Keratinocyte (primary cell): ENCODE data around the gene TEX12. TPM values are rescaled to one million over a fixed set of nuclear protein-coding genes. Genes with fewer than 3 reads are reported as not detected.

Source experiments
- DNase-seq: peaks from one replicate; pipeline ENCODE4 v3.0.0-alpha.2; 2011; ENCODE audit warnings: low read depth, missing footprints, low spot score
- FAIRE-seq: peaks from 2 replicates; lab custom pipeline; 2011; peaks lifted over from hg19 to GRCh38; lab: Jason Lieb, UNC
- H2AFZ ChIP-seq: 2 replicates; pipeline ENCODE4 v1.6.0; 2012; ENCODE audit warnings: low read length, control low read depth, inconsistent platforms; ENCODE audit not compliant: control insufficient read depth
- H3K27ac ChIP-seq: 2 replicates; pipeline ENCODE4 v1.5.1; 2011; ENCODE audit warnings: low read length; ENCODE audit not compliant: control insufficient read depth, insufficient read depth
- H3K27me3 ChIP-seq: 3 replicates; pipeline ENCODE4 v1.6.0; 2011; ENCODE audit warnings: low read length; ENCODE audit not compliant: control insufficient read depth, insufficient read depth; ENCODE audit errors: extremely low read depth
- H3K36me3 ChIP-seq, 2 experiments: 2 replicates in 1 of 2; 3 replicates in 1 of 2; pipeline ENCODE4 v1.5.1; 2011; ENCODE audit warnings: low read length in 2 of 2, mild to moderate bottlenecking in 1 of 2; ENCODE audit not compliant: control insufficient read depth in 2 of 2, insufficient read depth in 2 of 2; ENCODE audit errors: extremely low read depth in 1 of 2
- H3K4me1 ChIP-seq: 3 replicates; pipeline ENCODE4 v1.5.1; 2011; ENCODE audit warnings: low read length; ENCODE audit not compliant: control insufficient read depth, insufficient read depth; ENCODE audit errors: extremely low read depth
- H3K4me2 ChIP-seq: 3 replicates; pipeline ENCODE4 v1.6.0; 2011; ENCODE audit warnings: low read depth, low read length; ENCODE audit not compliant: control insufficient read depth, insufficient read depth; ENCODE audit errors: extremely low read depth
- H3K4me3 ChIP-seq, 3 experiments: fragments of 200-600 bp in 1 of 3; sonication (generic) in 1 of 3; 2 replicates in 2 of 3; 3 replicates in 1 of 3; pipeline ENCODE4 v1.5.1; 2011 to 2016; ENCODE audit warnings: low read length in 3 of 3, mild to moderate bottlenecking in 3 of 3, control low read depth in 2 of 3, inconsistent platforms in 1 of 3, low read depth in 1 of 3, mixed read lengths in 1 of 3, mixed run types in 1 of 3, moderate library complexity in 1 of 3; ENCODE audit not compliant: control insufficient read depth in 2 of 3, insufficient read depth in 2 of 3; ENCODE audit errors: extremely low read depth in 1 of 3
- H3K79me2 ChIP-seq: 2 replicates; pipeline ENCODE4 v1.6.0; 2012; ENCODE audit warnings: low read length; ENCODE audit not compliant: control insufficient read depth, insufficient read depth
- H3K9ac ChIP-seq: 3 replicates; pipeline ENCODE4 v1.6.0; 2011; ENCODE audit warnings: low read length; ENCODE audit not compliant: control insufficient read depth, insufficient read depth; ENCODE audit errors: extremely low read depth
- H3K9me1 ChIP-seq: 3 replicates; pipeline ENCODE4 v1.6.0; 2011; ENCODE audit warnings: low read length; ENCODE audit not compliant: control insufficient read depth, insufficient read depth; ENCODE audit errors: extremely low read depth
- H3K9me3 ChIP-seq: 2 replicates; pipeline ENCODE4 v1.5.1; 2012; ENCODE audit warnings: low read depth, low read length; ENCODE audit not compliant: control insufficient read depth
- H4K20me1 ChIP-seq: 3 replicates; pipeline ENCODE4 v1.6.0; 2011; ENCODE audit warnings: low read length; ENCODE audit not compliant: control insufficient read depth, insufficient read depth; ENCODE audit errors: extremely low read depth
- CTCF ChIP-seq, 3 experiments: IDR thresholded peaks in 1 of 3; conservative IDR thresholded peaks in 1 of 3; optimal IDR thresholded peaks in 1 of 3; 2 replicates in 2 of 3; 3 replicates in 1 of 3; pipeline versions ENCODE3 to v1.5.1; 2011; ENCODE audit warnings: low read length in 3 of 3, mild to moderate bottlenecking in 3 of 3, moderate library complexity in 2 of 3, control low read depth in 1 of 3, inconsistent platforms in 1 of 3; ENCODE audit not compliant: insufficient read depth in 2 of 3; ENCODE audit errors: extremely low read depth in 1 of 3
- EZH2 ChIP-seq: IDR thresholded peaks from one replicate; pipeline ENCODE4 v1.6.1; 2012; ENCODE audit warnings: inconsistent platforms, mild to moderate bottlenecking, low read length, moderate library complexity
- dilution Hi-C: fragments of 300-500 bp; cut with MboI; formaldehyde crosslinking; loops from one replicate; pipeline ENCODE4 v1.7.0; 2020; ENCODE audit warnings: low sequenced_read_pairs; ENCODE audit not compliant: extremely low pct_ligation_motif_present
- polyA minus RNA-seq, 3 experiments: library from RNA; depleted of rRNA, polyadenylated mRNA; stranded (reverse); fragments of >200 nt; gene quantifications; 1 replicate in 1 of 3; 2 replicates in 1 of 3; 3 replicates in 1 of 3; pipeline ENCODE4 v1.2.3, GENCODE V29; 2011
- polyA plus RNA-seq, 5 experiments: library from polyadenylated mRNA; depleted of rRNA in 3 of 5; stranded (reverse) in 3 of 5; stranded (forward) in 1 of 5; unstranded in 1 of 5; fragments of >200 nt; gene quantifications; 1 replicate in 1 of 5; 2 replicates in 3 of 5; 3 replicates in 1 of 5; pipeline versions ENCODE4 v1.2.1 to v1.2.3, GENCODE V29; 2011 to 2012; ENCODE audit warnings: missing spikeins in 2 of 5, low read depth in 1 of 5, low replicate concordance in 1 of 5

TEX12 gene, protein sequence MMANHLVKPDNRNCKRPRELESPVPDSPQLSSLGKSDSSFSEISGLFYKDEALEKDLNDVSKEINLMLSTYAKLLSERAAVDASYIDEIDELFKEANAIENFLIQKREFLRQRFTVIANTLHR
- polyA plus RNA-seq (not detected in 3 replicates), polyA minus RNA-seq (not detected in 3 replicates)
- polyA plus RNA-seq (2011; ENCODE audit: low read depth): 0.47 TPM
- not detected in 2 replicates for polyA plus RNA-seq (2011; cell fraction: cytosol; rRNA removed)
- not detected in 2 replicates for polyA plus RNA-seq (2011; cell fraction: nucleus; rRNA removed)
- 1.4 TPM in 1 of 2 replicates, not detected in the other for polyA plus RNA-seq (2012; ENCODE audit: low replicate concordance)
- not detected for polyA minus RNA-seq (2011; cell fraction: cytosol; rRNA and poly(A)+ RNA removed)
- not detected in 2 replicates for polyA minus RNA-seq (2011; cell fraction: nucleus; rRNA and poly(A)+ RNA removed)

DNA sequence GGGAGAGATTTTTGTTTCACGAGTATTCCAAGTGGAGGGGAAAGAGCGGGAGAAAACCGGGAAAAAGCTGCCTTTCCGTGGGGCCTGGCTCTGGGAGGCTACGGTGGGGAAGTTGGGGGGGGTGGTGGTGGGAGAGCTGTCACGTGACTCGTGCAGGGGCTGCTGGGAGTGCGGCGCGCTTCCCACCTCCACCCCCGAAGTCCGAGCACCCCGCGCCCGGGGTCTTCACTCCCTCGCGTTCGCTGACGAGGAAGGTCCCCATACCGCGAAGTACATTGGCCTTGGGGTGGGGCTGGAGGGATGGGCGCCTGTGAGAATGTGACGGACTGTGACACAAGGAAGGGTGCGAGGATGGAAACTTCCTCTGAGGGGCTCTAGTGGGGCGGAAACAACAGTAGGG, at the start of gene TEX12:
Gene TEX12, plus strand, starts transcription at position 228 of the 400 bp plus-strand sequence. CDS start 1,897 bp downstream, outside the sequence.
- Histone ChIP-seq H3K27ac (no peak within 1 kb of the TSS), H3K36me3 (no peaks in the 10 kb centered on the region), H3K9me3 (no peaks in the 10 kb centered on the region), H2AFZ (peak within 1 kb of the TSS; percentile 27), H3K4me1 (peaks cover 14% of the 10 kb centered on the region), H3K9ac (no peak within 1 kb of the TSS), H3K27me3 (no peaks in the 10 kb centered on the region), H3K9me1 (no peaks in the 10 kb centered on the region), H3K4me3 (no peak within 1 kb of the TSS), H3K79me2 (peaks cover 10% of the 10 kb centered on the region), H3K4me2 (no peak within 1 kb of the TSS), H4K20me1 (no peaks in the 10 kb centered on the region)
- no peak for FAIRE-seq
- dilution Hi-C loops: no loop called here
- no peak for TF ChIP-seq EZH2
- no peak for TF ChIP-seq CTCF (optimal IDR thresholded peaks at IDR 0.05 in 1 of 3, IDR thresholded peaks at IDR 0.05 in 1 of 3, conservative IDR thresholded peaks at IDR 0.05 in 1 of 3; ENCODE audit: extremely low read depth in 1 of 3, insufficient read depth in 2 of 3, low read length in 3 of 3)
- no peak for DNase-seq

GRCh38 chr11:112118176-112118575, 49.0 kb upstream of the TEX12 start:
- dilution Hi-C loops: no loop called here
- TF ChIP-seq EZH2 (no peak), CTCF (optimal IDR thresholded peaks at IDR 0.05 in 1 of 3, IDR thresholded peaks at IDR 0.05 in 1 of 3, conservative IDR thresholded peaks at IDR 0.05 in 1 of 3; ENCODE audit: extremely low read depth in 1 of 3, insufficient read depth in 2 of 3, low read length in 3 of 3) (no peak)

More at GRCh38 chr11:112118176-112118575, 49.0 kb upstream of the TEX12 start:
- Histone ChIP-seq H3K4me2 (no peak overlapping the region), H3K9me3 (no peaks in the 10 kb centered on the region), H3K36me3 (no peaks in the 10 kb centered on the region), H3K4me3 (no peak overlapping the region), H3K9me1 (no peaks in the 10 kb centered on the region), H3K27ac (no peak overlapping the region), H4K20me1 (no peaks in the 10 kb centered on the region), H2AFZ (no peak overlapping the region), H3K9ac (no peak overlapping the region), H3K4me1 (peaks cover 27% of the 10 kb centered on the region), H3K27me3 (no peaks in the 10 kb centered on the region), H3K79me2 (no peaks in the 10 kb centered on the region)
- DNase-seq (no peak), FAIRE-seq (no peak)
